CD14-positive monocyte (primary cell): ENCODE measurements around the gene TBC1D10A. TPM values are rescaled to one million over a fixed set of nuclear protein-coding genes. Genes with fewer than 3 reads are reported as not detected.
A peak's percentile ranks its signal among the peaks of the same experiment; 100 is the strongest.

Experiments
- DNase-seq, 3 donors: peaks; one replicate each; pipeline ENCODE4 v3.0.0-alpha.2; 2011 to 2022
- H2AFZ ChIP-seq: 2 replicates; pipeline ENCODE4 v1.6.0; 2012; ENCODE audit warnings: mild to moderate bottlenecking, low read depth, low read length, inconsistent platforms; ENCODE audit not compliant: insufficient read depth, poor library complexity, severe bottlenecking
- H3K27ac ChIP-seq, 2 donors: 1 replicate in 1 of 2; 2 replicates in 1 of 2; pipeline ENCODE4 v1.5.1; 2012 to 2013; ENCODE audit warnings: low read length in 2 of 2, control low read depth in 1 of 2, inconsistent platforms in 1 of 2, low read depth in 1 of 2, mild to moderate bottlenecking in 1 of 2
- H3K27me3 ChIP-seq, 2 donors: one replicate each; pipeline versions ENCODE4 v1.6.0 to v1.6.1; 2011 to 2013; ENCODE audit warnings: low read length in 2 of 2; ENCODE audit not compliant: control insufficient read depth in 2 of 2, insufficient read depth in 2 of 2
- H3K36me3 ChIP-seq, 2 donors: replicated peaks in 1 of 2; 1 replicate in 1 of 2; 2 replicates in 1 of 2; pipeline versions ENCODE4 v1.5.1 to v1.6.1; 2012 to 2013; ENCODE audit warnings: low read length in 2 of 2, control low read depth in 1 of 2, inconsistent platforms in 1 of 2, mild to moderate bottlenecking in 1 of 2; ENCODE audit not compliant: insufficient read depth in 2 of 2, control insufficient read depth in 1 of 2
- H3K4me1 ChIP-seq, 2 donors: 1 replicate in 1 of 2; 2 replicates in 1 of 2; pipeline versions ENCODE4 v1.5.1 to v1.6.1; 2012 to 2013; ENCODE audit warnings: low read length in 2 of 2, control low read depth in 1 of 2, inconsistent platforms in 1 of 2, mild to moderate bottlenecking in 1 of 2, moderate library complexity in 1 of 2; ENCODE audit not compliant: insufficient read depth in 2 of 2, control insufficient read depth in 1 of 2
- H3K4me2 ChIP-seq: replicated peaks from 2 replicates; pipeline ENCODE3; 2012; ENCODE audit warnings: low read length, moderate library complexity, mild to moderate bottlenecking; ENCODE audit not compliant: poor library complexity, severe bottlenecking; ENCODE audit errors: extremely low read depth
- H3K4me3 ChIP-seq, 3 experiments: fragments of 200-600 bp in 1 of 3; sonication (generic) in 1 of 3; replicated peaks in 1 of 3; 1 replicate in 2 of 3; 2 replicates in 1 of 3; pipeline ENCODE4 v1.5.1; 2011 to 2013; ENCODE audit warnings: low read length in 3 of 3, mild to moderate bottlenecking in 3 of 3, control low read depth in 2 of 3, low read depth in 2 of 3, inconsistent platforms in 1 of 3, moderate library complexity in 1 of 3
- H3K79me2 ChIP-seq: 2 replicates; pipeline ENCODE4 v1.6.0; 2012; ENCODE audit warnings: mild to moderate bottlenecking, control low read depth, inconsistent platforms, low read length, moderate library complexity; ENCODE audit not compliant: insufficient read depth
- H3K9ac ChIP-seq: 2 replicates; pipeline ENCODE4 v1.6.0; 2017; ENCODE audit warnings: low read length, mild to moderate bottlenecking; ENCODE audit not compliant: insufficient read depth, poor library complexity, severe bottlenecking
- H3K9me3 ChIP-seq, 2 donors: replicated peaks in 1 of 2; 1 replicate in 1 of 2; 2 replicates in 1 of 2; pipeline versions ENCODE4 v1.5.1 to v1.6.1; 2012 to 2013; ENCODE audit warnings: low read length in 2 of 2, control low read depth in 1 of 2; ENCODE audit not compliant: control insufficient read depth in 1 of 2, insufficient read depth in 1 of 2
- H4K20me1 ChIP-seq: 2 replicates; pipeline ENCODE4 v1.6.0; 2012; ENCODE audit warnings: mild to moderate bottlenecking, low read length, control low read depth, moderate library complexity; ENCODE audit not compliant: insufficient read depth
- H3K27ac Mint-ChIP-seq, 7 donors: one replicate each; pipeline ENCODE4 v1.8.0; 2020; ENCODE audit warnings: mild to moderate bottlenecking in 7 of 7, mixed read lengths in 7 of 7, moderate library complexity in 6 of 7, inconsistent platforms in 2 of 7
- H3K27me3 Mint-ChIP-seq, 3 donors: one replicate each; pipeline ENCODE4 v1.8.0; 2021 to 2022; ENCODE audit warnings: low read depth in 3 of 3, mild to moderate bottlenecking in 3 of 3, mixed read lengths in 3 of 3, moderate library complexity in 3 of 3, inconsistent platforms in 1 of 3
- H3K36me3 Mint-ChIP-seq, 2 donors: one replicate each; pipeline ENCODE4 v1.8.0; 2020; ENCODE audit warnings: mixed read lengths in 2 of 2, inconsistent platforms in 1 of 2, mild to moderate bottlenecking in 1 of 2
- H3K4me1 Mint-ChIP-seq: one replicate; pipeline ENCODE4 v1.8.0; 2020; ENCODE audit warnings: mild to moderate bottlenecking, mixed read lengths
- H3K4me3 Mint-ChIP-seq, 2 donors: one replicate each; pipeline ENCODE4 v1.8.0; 2020; ENCODE audit warnings: mild to moderate bottlenecking in 2 of 2, mixed read lengths in 2 of 2, moderate library complexity in 1 of 2
- H3K9me3 Mint-ChIP-seq, 7 donors: one replicate each; pipeline ENCODE4 v1.8.0; 2020 to 2022; ENCODE audit warnings: mixed read lengths in 7 of 7, mild to moderate bottlenecking in 6 of 7, moderate library complexity in 6 of 7, inconsistent platforms in 2 of 7
- WGBS: methylation state at CpG from one replicate; pipeline ENCODE4 v1.1.5; 2013; ENCODE audit warnings: missing lambda C conversion rate; ENCODE audit not compliant: insufficient coverage; 5-methylcytosine and 5-hydroxymethylcytosine counted together
- intact Hi-C, 2 donors: fragments of 100-400 bp; cut with micrococcal nuclease; formaldehyde crosslinking; loops; one replicate each; pipeline versions ENCODE4 v1.15.0 to v1.15.1; 2023
- polyA plus RNA-seq, 3 donors: library from polyadenylated mRNA; depleted of rRNA in 1 of 3; unstranded in 2 of 3; stranded (reverse) in 1 of 3; fragments of 300-500 nt in 2 of 3; fragments of >200 nt in 1 of 3; fragmentation: Illumina TruSeq in 2 of 3; gene quantifications; 1 replicate in 2 of 3; 2 replicates in 1 of 3; pipeline ENCODE4 v1.2.3, GENCODE V29; 2012 to 2021
- TF ChIP-seq, protein P1 (sequence below): fragments of 200-600 bp; IDR thresholded peaks from one replicate; pipeline ENCODE4 v1.8.0; 2022; ENCODE audit warnings: antibody characterized with exemption, mild to moderate bottlenecking

Gene TBC1D10A
- polyA plus RNA-seq, 3 donors, result 13.4 to 38.3 (median 21.8) TPM

DNA sequence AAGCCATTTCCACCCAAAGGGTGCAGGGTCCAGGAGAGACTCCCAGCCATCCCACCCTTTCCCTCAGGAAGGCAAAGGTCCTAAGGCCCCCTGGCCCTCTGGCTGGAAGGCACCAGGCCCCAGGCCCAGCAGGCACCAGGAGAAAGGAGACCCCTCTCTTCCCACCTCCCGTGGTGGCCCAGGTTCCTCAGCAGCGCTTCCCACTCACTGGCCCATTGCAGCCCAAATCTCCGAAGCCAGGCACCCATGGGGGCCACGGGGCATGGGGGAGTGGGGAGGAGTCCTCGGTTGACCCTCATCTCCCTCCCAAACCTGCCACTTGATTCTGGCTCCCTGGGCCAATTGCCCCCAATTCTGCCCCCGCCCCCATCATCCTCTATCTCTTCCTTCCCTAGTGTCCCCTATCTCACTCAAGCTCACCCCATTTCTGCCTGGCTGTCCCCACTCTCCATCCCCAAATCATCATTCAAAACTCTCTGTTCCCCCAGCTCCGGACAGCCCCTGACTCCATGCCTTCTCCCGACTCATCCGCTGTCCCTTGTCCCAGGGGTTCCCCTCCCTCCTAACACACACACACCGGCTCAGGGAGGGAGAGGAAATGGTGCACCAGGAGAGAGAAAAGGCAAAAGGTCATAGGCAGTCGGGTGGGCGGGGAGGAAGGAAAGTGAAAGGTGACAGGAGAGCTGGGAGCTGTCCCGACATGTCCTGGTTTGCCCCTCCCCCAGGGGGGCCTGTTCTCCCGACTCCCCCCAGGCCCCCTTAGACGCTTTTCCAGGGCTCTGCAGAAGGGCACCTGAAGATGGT, 81.4 kb downstream of the TBC1D10A start:
- Histone ChIP-seq H3K4me3 (peak overlapping the region in 1 of 3 experiments; percentile 53), H3K9me3 (peaks cover 0 to 5% of the 10 kb centered on the region in 2 donors), H3K27me3 (peaks cover 13 to 45% of the 10 kb centered on the region in 2 donors), H3K4me2 (peak overlapping the region; percentile 67), H3K4me1 (peaks cover 15 to 20% of the 10 kb centered on the region in 2 donors), H4K20me1 (no peaks in the 10 kb centered on the region), H3K36me3 (no peaks in the 10 kb centered on the region), H2AFZ (peak overlapping the region; percentile 71), H3K27ac (no peak overlapping the region), H3K9ac (no peak overlapping the region), H3K79me2 (no peaks in the 10 kb centered on the region)
- intact Hi-C loops, result loop anchor here in 1 of 2 donors (10.0 kb wide), 1 partner anchor 211 kb away; no protein-coding TSS in a partner anchor
- DNase-seq, result no peak
- TF ChIP-seq, protein P1, sequence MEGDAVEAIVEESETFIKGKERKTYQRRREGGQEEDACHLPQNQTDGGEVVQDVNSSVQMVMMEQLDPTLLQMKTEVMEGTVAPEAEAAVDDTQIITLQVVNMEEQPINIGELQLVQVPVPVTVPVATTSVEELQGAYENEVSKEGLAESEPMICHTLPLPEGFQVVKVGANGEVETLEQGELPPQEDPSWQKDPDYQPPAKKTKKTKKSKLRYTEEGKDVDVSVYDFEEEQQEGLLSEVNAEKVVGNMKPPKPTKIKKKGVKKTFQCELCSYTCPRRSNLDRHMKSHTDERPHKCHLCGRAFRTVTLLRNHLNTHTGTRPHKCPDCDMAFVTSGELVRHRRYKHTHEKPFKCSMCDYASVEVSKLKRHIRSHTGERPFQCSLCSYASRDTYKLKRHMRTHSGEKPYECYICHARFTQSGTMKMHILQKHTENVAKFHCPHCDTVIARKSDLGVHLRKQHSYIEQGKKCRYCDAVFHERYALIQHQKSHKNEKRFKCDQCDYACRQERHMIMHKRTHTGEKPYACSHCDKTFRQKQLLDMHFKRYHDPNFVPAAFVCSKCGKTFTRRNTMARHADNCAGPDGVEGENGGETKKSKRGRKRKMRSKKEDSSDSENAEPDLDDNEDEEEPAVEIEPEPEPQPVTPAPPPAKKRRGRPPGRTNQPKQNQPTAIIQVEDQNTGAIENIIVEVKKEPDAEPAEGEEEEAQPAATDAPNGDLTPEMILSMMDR, result no peak
- Mint-ChIP-seq H3K4me3 (peak overlapping the region; percentile 56 to 90), H3K27me3 (peaks cover 47 to 61% (median 53%) of the 10 kb centered on the region in 3 donors), H3K4me1 (peaks cover 28% of the 10 kb centered on the region), H3K9me3 (peaks cover 0 to 5% (median 0%) of the 10 kb centered on the region in 7 donors), H3K27ac (no peak overlapping the region), H3K36me3 (peaks cover 0 to 2% of the 10 kb centered on the region in 2 donors)
- 100% methylated on average over 1 of the region's 15 CpGs for WGBS

DNA sequence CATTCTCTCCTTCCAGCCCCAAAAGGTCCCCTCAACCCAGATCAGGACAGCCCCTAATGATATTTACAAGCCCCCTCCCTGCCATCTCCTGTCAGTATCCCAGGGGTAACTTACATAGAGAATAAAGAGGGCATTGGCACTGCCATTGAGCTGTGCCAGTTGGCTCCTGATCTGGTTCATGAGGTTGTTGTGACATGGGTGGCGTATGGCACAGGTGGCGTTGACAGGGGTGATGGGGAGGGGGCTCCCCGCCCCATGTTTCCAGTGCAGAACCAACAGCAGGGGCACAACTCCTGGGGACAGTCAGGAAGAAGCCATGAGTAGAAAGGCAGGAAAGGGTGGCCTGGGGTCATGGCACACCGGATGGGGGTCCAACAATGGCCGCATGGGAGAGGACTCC, 82.1 kb downstream of the TBC1D10A start:
- no peak overlapping the region for H3K4me3 ChIP-seq
- WGBS, result 88% methylated on average over 5 of the region's 5 CpGs
- H4K20me1 ChIP-seq, result no peaks in the 10 kb centered on the region
- TF ChIP-seq, protein P1, result no peak
- peaks cover 13 to 45% of the 10 kb centered on the region in 2 donors for H3K27me3 ChIP-seq
- H3K4me3 Mint-ChIP-seq, result peak overlapping the region in 1 of 2 donors; percentile 46
- H3K4me1 ChIP-seq, result peaks cover 15 to 20% of the 10 kb centered on the region in 2 donors
- no peak overlapping the region for H3K4me2 ChIP-seq
- H3K4me1 Mint-ChIP-seq, result peaks cover 28% of the 10 kb centered on the region
- no peaks in the 10 kb centered on the region for H3K36me3 ChIP-seq
- H2AFZ ChIP-seq, result no peak overlapping the region
- H3K9ac ChIP-seq, result no peak overlapping the region
- H3K79me2 ChIP-seq, result no peaks in the 10 kb centered on the region
- H3K36me3 Mint-ChIP-seq, result peaks cover 0 to 2% of the 10 kb centered on the region in 2 donors
- H3K9me3 Mint-ChIP-seq, result peaks cover 0 to 5% (median 0%) of the 10 kb centered on the region in 7 donors
- H3K27me3 Mint-ChIP-seq, result peaks cover 47 to 61% (median 53%) of the 10 kb centered on the region in 3 donors
- DNase-seq, result no peak
- intact Hi-C loops, result loop anchor here in 1 of 2 donors (10.0 kb wide), 1 partner anchor 210 kb away; no protein-coding TSS in a partner anchor
- peaks cover 0 to 5% of the 10 kb centered on the region in 2 donors for H3K9me3 ChIP-seq
- H3K27ac ChIP-seq, result no peak overlapping the region
- H3K27ac Mint-ChIP-seq, result no peak overlapping the region
